ENCODE data around the gene UTY.

- TF ChIP-seq CTCF (IDR thresholded peaks at IDR 0.05 in 2 of 3, conservative IDR thresholded peaks at IDR 0.05 in 1 of 3; ENCODE audit: insufficient read depth in 2 of 3, low read depth in 1 of 3, low read length in 3 of 3) (no peak), E2F4 (CRISPR knock-in tag; IDR thresholded peaks at IDR 0.05; ENCODE audit: low read depth) (no peak), SP1 (CRISPR knock-in tag; IDR thresholded peaks at IDR 0.05) (no peak), CBFB (CRISPR knock-in tag; IDR thresholded peaks at IDR 0.05) (no peak), ETV5 (CRISPR knock-in tag; IDR thresholded peaks at IDR 0.05; ENCODE audit: low read depth) (no peak), MYNN (IDR thresholded peaks at IDR 0.05) (no peak), MYNN (CRISPR knock-in tag; IDR thresholded peaks at IDR 0.05) (no peak), RFX5 (IDR thresholded peaks at IDR 0.05; ENCODE audit: low read depth, low read length) (no peak), HINFP (tag; conservative IDR thresholded peaks at IDR 0.05; ENCODE audit: low read depth) (no peak), EZH2 (IDR thresholded peaks at IDR 0.05; ENCODE audit: borderline replicate concordance, low read depth, low read length) (no peak), NFE2L1 (tag; IDR thresholded peaks at IDR 0.05; ENCODE audit: borderline replicate concordance, low read depth) (no peak)
Measured at GRCh38 chrY:13492408-13492807, 12.6 kb upstream of the UTY start.
